ENCODE results near the gene CLCA4.
"Not testable (repeated sequence)": the region's sequence is repeated elsewhere in the genome, so short reads cannot be mapped to it uniquely, and the experiment has no call there.

The CLCA4 gene

GRCh38 chr1:86583593-86583992 is 36.7 kb downstream of the CLCA4 start:
- in situ Hi-C loops (cut with HindIII; ENCODE audit: low sequenced_read_pairs): no loop called here
- H3K4me3 ChIP-seq (ENCODE audit: low read depth, low read length): no peak overlapping the region
- DNase-seq (ENCODE audit: low read depth, low spot score): no peak
- TF ChIP-seq, protein P1, sequence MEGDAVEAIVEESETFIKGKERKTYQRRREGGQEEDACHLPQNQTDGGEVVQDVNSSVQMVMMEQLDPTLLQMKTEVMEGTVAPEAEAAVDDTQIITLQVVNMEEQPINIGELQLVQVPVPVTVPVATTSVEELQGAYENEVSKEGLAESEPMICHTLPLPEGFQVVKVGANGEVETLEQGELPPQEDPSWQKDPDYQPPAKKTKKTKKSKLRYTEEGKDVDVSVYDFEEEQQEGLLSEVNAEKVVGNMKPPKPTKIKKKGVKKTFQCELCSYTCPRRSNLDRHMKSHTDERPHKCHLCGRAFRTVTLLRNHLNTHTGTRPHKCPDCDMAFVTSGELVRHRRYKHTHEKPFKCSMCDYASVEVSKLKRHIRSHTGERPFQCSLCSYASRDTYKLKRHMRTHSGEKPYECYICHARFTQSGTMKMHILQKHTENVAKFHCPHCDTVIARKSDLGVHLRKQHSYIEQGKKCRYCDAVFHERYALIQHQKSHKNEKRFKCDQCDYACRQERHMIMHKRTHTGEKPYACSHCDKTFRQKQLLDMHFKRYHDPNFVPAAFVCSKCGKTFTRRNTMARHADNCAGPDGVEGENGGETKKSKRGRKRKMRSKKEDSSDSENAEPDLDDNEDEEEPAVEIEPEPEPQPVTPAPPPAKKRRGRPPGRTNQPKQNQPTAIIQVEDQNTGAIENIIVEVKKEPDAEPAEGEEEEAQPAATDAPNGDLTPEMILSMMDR (IDR thresholded peaks at IDR 0.05; ENCODE audit: low read depth, low read length): no peak

DNA sequence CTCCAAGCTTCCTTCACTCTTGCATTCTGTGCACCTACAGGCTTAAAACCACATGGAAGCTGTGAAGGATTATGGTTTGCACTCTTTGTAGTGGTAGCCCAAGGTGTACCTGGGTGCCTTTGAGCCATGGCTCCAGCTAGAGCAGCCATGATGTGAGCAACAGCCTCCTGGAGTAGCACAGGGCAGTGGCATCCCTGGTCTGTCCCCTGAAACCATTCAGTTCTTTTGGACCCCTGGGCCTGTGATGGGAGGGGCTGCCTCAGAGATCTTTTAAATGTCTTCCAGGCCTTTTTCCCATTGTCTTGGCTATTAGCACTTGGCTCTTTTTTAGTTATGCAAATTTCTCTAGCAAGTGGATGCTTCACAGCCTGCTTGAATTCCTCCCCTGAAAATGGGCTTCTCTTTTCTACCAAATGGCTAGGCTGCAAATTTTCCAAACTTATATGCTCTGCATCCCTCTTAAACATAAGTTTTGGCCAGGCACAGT is 47.4 kb downstream of the CLCA4 start:
- no peak overlapping the region for H3K4me3 ChIP-seq (ENCODE audit: low read depth, low read length)
- no peak for DNase-seq (ENCODE audit: low read depth, low spot score)
- in situ Hi-C loops (cut with HindIII; ENCODE audit: low sequenced_read_pairs): no loop called here
- TF ChIP-seq, protein P1 (IDR thresholded peaks at IDR 0.05; ENCODE audit: low read depth, low read length): no peak

DNA sequence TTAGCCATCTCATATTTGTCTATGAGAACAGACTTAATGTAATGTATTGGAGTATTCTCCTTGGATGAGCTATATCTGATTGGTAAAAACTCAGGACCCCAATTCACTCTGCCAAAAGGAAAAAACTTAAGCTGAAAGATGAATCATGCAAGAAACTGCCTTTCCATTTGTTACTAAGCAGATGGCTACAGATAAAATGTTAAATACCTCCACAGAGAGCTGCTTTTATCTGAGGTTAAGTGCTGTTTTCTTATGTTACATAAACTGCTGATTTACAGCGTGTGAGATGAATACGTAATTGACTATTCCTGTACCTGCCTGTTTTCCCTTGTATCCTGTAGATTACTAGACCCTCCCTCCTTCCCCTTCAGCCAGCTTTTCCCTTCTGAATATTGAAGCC is 49.3 kb downstream of the CLCA4 start:
- in situ Hi-C loops (cut with HindIII; ENCODE audit: low sequenced_read_pairs): no loop called here
- TF ChIP-seq, protein P1 (IDR thresholded peaks at IDR 0.05; ENCODE audit: low read depth, low read length): no peak
- no peak for DNase-seq (ENCODE audit: low read depth, low spot score)

GRCh38 chr1:86596741-86597290 is 49.9 kb downstream of the CLCA4 start:
- TF ChIP-seq, protein P1 (IDR thresholded peaks at IDR 0.05; ENCODE audit: low read depth, low read length): no peak
- in situ Hi-C loops (cut with HindIII; ENCODE audit: low sequenced_read_pairs): no loop called here

More for the DNA sequence above, 49.3 kb downstream of the CLCA4 start:
- no peak overlapping the region for H3K4me3 ChIP-seq (ENCODE audit: low read depth, low read length)

GRCh38 chr1:86606080-86606479 is 59.2 kb downstream of the CLCA4 start:
- DNase-seq (ENCODE audit: low read depth, low spot score); in situ Hi-C loops (cut with HindIII; ENCODE audit: low sequenced_read_pairs); H3K4me3 ChIP-seq (ENCODE audit: low read depth, low read length): not testable (repeated sequence)

More at GRCh38 chr1:86596741-86597290, 49.9 kb downstream of the CLCA4 start:
- no peak overlapping the region for H3K4me3 ChIP-seq (ENCODE audit: low read depth, low read length)
- DNase-seq (ENCODE audit: low read depth, low spot score): no peak

DNA sequence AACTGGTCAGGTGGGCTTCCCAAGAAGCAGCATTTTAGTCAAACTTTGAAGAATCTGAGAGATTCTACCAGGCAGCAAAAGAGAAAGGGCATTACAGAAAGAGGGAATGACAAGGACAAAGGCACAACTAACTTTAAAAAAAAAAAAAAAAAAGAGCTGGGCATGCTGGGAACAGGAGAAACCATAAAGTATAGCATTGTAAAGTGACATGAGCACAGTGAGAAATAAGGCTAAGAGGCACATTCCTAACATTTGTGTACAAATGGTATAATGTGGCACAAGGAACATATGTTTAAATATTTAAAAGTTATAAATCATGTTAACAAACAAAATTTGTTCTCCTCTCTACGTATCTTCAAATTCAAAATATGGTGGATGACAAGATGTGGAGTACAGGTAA is 69.6 kb downstream of the CLCA4 start:
- in situ Hi-C loops (cut with HindIII; ENCODE audit: low sequenced_read_pairs): no loop called here

GRCh38 chr1:86616871-86617270 is 70.0 kb downstream of the CLCA4 start:
- DNase-seq (ENCODE audit: low read depth, low spot score): no peak
- TF ChIP-seq, protein P1 (IDR thresholded peaks at IDR 0.05; ENCODE audit: low read depth, low read length): no peak
- in situ Hi-C loops (cut with HindIII; ENCODE audit: low sequenced_read_pairs): no loop called here
- no peak overlapping the region for H3K4me3 ChIP-seq (ENCODE audit: low read depth, low read length)

More for the DNA sequence above, 69.6 kb downstream of the CLCA4 start:
- TF ChIP-seq, protein P1 (IDR thresholded peaks at IDR 0.05; ENCODE audit: low read depth, low read length): no peak
- no peak for DNase-seq (ENCODE audit: low read depth, low spot score)
- no peak overlapping the region for H3K4me3 ChIP-seq (ENCODE audit: low read depth, low read length)
